Small intestine (tissue), 7 donors: ENCODE data around the gene NRG3. TPM values are rescaled to one million over a fixed set of nuclear protein-coding genes. Genes with fewer than 3 reads are reported as not detected.

Experiments used
- DNase-seq, 2 donors: peaks; one replicate each; pipeline versions ENCODE4 v3.0.0 to v3.0.0-alpha.2; 2013
- FAIRE-seq: peaks from 2 replicates; lab custom pipeline; 2012; peaks lifted over from hg19 to GRCh38; lab: Jason Lieb, UNC
- H3K27ac ChIP-seq, 3 donors: one replicate each; pipeline ENCODE4 v1.5.1; 2013; ENCODE audit warnings: low read length in 2 of 3, mild to moderate bottlenecking in 2 of 3, control low read depth in 1 of 3, inconsistent platforms in 1 of 3, low read depth in 1 of 3, moderate library complexity in 1 of 3
- H3K27me3 ChIP-seq, 3 donors: one replicate each; pipeline ENCODE4 v1.6.1; 2013; ENCODE audit warnings: low read length in 3 of 3, inconsistent platforms in 1 of 3; ENCODE audit not compliant: control insufficient read depth in 3 of 3, insufficient read depth in 3 of 3
- H3K36me3 ChIP-seq, 3 donors: one replicate each; pipeline ENCODE4 v1.6.1; 2013; ENCODE audit warnings: low read length in 3 of 3, inconsistent platforms in 1 of 3, low read depth in 1 of 3, mild to moderate bottlenecking in 1 of 3, moderate library complexity in 1 of 3; ENCODE audit not compliant: control insufficient read depth in 3 of 3, insufficient read depth in 2 of 3
- H3K4me1 ChIP-seq, 3 donors: one replicate each; pipeline ENCODE4 v1.6.1; 2013; ENCODE audit warnings: low read length in 2 of 3, inconsistent platforms in 1 of 3, low read depth in 1 of 3, mild to moderate bottlenecking in 1 of 3, moderate library complexity in 1 of 3; ENCODE audit not compliant: control insufficient read depth in 3 of 3, insufficient read depth in 2 of 3
- H3K4me3 ChIP-seq, 3 donors: one replicate each; pipeline ENCODE4 v1.5.1; 2013; ENCODE audit warnings: low read length in 3 of 3, control low read depth in 1 of 3, inconsistent platforms in 1 of 3, low read depth in 1 of 3, mild to moderate bottlenecking in 1 of 3, moderate library complexity in 1 of 3
- H3K9me3 ChIP-seq, 2 donors: one replicate each; pipeline ENCODE4 v1.6.1; 2013; ENCODE audit warnings: low read depth in 1 of 2, low read length in 1 of 2; ENCODE audit not compliant: control insufficient read depth in 2 of 2, insufficient read depth in 1 of 2
- WGBS, 3 donors: extraction: QIAGEN DNeasy Blood & Tissue Kit; methylation state at CpG; one replicate each; pipeline ENCODE4 v1.1.7; 2013; 5-methylcytosine and 5-hydroxymethylcytosine counted together
- polyA plus RNA-seq, 4 donors: library from polyadenylated mRNA; stranded (reverse) in 3 of 4; unstranded in 1 of 4; fragments of 200-250 nt in 3 of 4; fragments of 120-200 nt in 1 of 4; gene quantifications; one replicate each; pipeline versions ENCODE4 v1.2.1 to v1.2.3, GENCODE V29; 2013
- donor health status: healthy with polysubstance abuse.
- donor health status: control.
- donor health status: control.
- donor health status: Bipolar disorder and iron deficiency.
- donor health status: healthy.

Gene NRG3
- polyA plus RNA-seq, 4 donors = 0.25 to 0.72 TPM; not detected in 2

DNA sequence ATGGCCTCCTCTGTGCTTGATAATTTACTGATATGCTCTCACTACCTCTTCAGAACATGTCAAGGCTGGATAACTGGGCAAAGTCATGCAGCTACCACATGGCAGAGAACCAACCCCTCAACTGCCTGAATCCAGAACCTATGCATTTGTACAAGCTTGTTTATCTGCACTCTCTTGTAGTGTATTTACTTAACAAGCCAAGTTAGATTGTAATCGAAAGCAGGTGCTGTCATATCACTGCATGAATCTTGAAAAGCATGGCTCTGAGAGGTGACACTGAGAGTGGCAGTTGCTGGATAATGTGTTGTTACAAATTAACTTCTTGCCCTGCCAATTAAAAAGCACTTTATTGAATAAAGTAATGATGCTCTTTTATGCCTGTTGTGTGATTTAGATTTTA lies 588.6 kb downstream of the NRG3 start:
- no peaks in the 10 kb centered on the region for H3K27me3 ChIP-seq
- no peak for FAIRE-seq
- WGBS, 3 donors = 24 to 68% (median 33%) methylated on average over 1 of the region's 1 CpG
- H3K9me3 ChIP-seq = no peaks in the 10 kb centered on the region
- DNase-seq = no peak
- no peaks in the 10 kb centered on the region for H3K36me3 ChIP-seq
- H3K4me1 ChIP-seq = no peaks in the 10 kb centered on the region
- H3K27ac ChIP-seq = no peak overlapping the region
- no peak overlapping the region for H3K4me3 ChIP-seq

DNA sequence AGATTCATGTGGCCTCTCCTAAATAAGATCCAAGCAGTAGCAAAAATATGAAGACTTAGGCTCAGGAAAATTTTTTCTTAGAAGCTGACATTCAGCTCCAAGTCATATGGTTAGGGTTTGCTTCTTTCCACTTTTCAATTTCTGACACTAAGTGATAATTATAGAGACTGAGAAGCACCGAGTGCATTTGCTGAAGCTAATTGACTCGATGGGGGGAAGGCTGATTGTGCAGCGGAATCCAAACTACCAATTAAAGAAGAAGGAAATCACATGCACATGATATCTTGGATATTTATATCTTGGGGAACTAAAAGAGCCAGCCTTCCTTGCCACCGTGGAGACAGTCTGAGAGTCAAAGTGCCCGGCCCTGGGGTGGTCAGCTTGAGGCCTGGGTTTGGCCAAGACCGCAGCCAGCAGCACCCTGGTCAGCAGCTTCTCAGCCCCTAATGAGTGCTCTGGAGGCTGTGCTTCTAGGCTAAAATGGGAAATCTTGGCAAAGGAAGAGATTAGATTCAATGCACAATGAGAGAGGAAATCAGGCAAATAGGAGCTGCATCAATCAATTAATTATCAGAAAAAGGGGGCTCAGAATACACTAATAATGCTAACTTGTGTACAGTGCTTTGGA lies 589.3 kb downstream of the NRG3 start:
- Histone ChIP-seq H3K4me1 (no peaks in the 10 kb centered on the region), H3K4me3 (no peak overlapping the region), H3K27ac (no peak overlapping the region), H3K36me3 (no peaks in the 10 kb centered on the region), H3K27me3 (no peaks in the 10 kb centered on the region), H3K9me3 (no peaks in the 10 kb centered on the region)
- WGBS, 3 donors = 77 to 84% (median 82%) methylated on average over 6 of the region's 6 CpGs
- DNase-seq (no peak), FAIRE-seq (no peak)

- FAIRE-seq (no peak), DNase-seq (no peak)
- Histone ChIP-seq H3K27me3 (no peaks in the 10 kb centered on the region), H3K4me3 (no peak overlapping the region), H3K9me3 (no peaks in the 10 kb centered on the region), H3K36me3 (no peaks in the 10 kb centered on the region), H3K27ac (no peak overlapping the region), H3K4me1 (no peaks in the 10 kb centered on the region)
- 69 to 77% (median 77%) methylated on average over 5 of the region's 5 CpGs for WGBS, 3 donors
Measured at GRCh38 chr10:82464966-82465365, 590.0 kb downstream of the NRG3 start.

DNA sequence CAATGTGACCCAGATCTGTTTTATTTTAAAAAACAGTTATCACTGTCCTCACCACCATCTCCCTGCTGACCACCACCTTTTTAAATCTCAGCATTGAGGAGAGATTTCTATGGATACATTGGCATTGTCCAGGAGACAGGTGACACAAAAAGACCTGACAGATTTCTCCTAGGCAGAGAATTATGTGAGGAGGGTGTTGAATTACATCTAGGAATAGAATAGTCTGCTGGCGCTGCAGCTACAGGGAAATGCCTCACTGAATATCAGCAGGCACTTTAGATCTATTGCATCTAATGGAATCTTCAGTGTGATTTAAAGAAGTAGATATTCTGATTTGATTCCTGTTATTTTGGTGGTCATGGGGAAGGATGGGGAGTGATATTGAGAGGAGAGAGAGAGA lies 593.5 kb downstream of the NRG3 start:
- FAIRE-seq (no peak), DNase-seq (no peak)
- H3K4me1 ChIP-seq = no peaks in the 10 kb centered on the region
- no peaks in the 10 kb centered on the region for H3K27me3 ChIP-seq
- H3K9me3 ChIP-seq = peaks cover 0 to under 1% of the 10 kb centered on the region in 2 donors
- no peak overlapping the region for H3K27ac ChIP-seq
- H3K4me3 ChIP-seq = no peak overlapping the region
- 74 to 94% (median 82%) methylated on average over 1 of the region's 1 CpG for WGBS, 3 donors
- no peaks in the 10 kb centered on the region for H3K36me3 ChIP-seq

GRCh38 chr10:82472406-82473335 lies 597.7 kb downstream of the NRG3 start:
- Histone ChIP-seq H3K36me3 (no peaks in the 10 kb centered on the region), H3K9me3 (peaks cover 0 to 3% of the 10 kb centered on the region in 2 donors), H3K27me3 (no peaks in the 10 kb centered on the region), H3K27ac (no peak overlapping the region), H3K4me1 (no peaks in the 10 kb centered on the region), H3K4me3 (no peak overlapping the region)
- FAIRE-seq (no peak), DNase-seq (no peak)
- WGBS, 3 donors = 86 to 92% (median 89%) methylated on average over 5 of the region's 5 CpGs

DNA sequence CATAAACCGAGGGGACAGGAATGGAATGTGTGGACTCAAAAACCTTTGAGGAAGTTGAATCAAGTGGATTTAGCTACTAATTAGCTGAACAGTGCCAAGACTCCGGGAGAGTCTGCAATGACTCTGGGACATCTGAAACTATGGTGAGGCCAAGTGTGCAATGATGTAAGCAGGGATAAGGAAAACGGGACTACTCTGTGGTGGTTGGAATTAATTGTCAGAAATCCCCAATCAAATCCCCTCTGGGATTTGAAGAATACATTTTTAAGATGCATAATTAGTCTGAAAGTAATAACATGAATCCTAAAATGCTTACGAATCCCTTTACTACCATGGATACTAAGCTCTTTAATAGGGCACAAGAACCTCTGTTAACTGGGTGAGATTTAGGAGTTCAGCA lies 602.8 kb downstream of the NRG3 start:
- no peak overlapping the region for H3K27ac ChIP-seq
- no peak overlapping the region for H3K4me3 ChIP-seq
- H3K27me3 ChIP-seq = no peaks in the 10 kb centered on the region
- H3K9me3 ChIP-seq = peaks cover 0 to 3% of the 10 kb centered on the region in 2 donors
- 61 to 68% (median 62%) methylated on average over 4 of the region's 4 CpGs for WGBS, 3 donors
- FAIRE-seq = no peak
- no peaks in the 10 kb centered on the region for H3K4me1 ChIP-seq
- no peaks in the 10 kb centered on the region for H3K36me3 ChIP-seq
- no peak for DNase-seq

- 24 to 55% (median 36%) methylated on average over 2 of the region's 2 CpGs for WGBS, 3 donors
Measured at GRCh38 chr10:82492647-82493046, 617.7 kb downstream of the NRG3 start.

DNA sequence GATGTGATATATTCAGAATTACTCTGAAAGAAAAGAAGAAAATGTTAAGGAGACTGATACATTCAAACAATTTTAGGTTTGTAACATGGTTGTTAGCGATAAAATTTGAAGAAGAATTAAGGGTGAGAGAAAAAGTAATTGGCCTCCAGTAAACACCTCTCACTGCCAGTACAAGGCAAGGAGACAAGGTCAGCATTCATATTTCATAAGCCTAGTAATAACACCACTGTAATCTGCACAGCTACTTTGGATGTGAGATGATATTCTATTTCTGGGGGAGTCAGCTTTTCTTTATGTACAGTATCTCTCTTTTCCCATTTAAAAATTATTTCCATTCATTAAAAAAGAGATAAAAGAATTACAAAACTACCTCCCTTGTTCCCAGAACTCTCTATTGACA lies 621.1 kb downstream of the NRG3 start:
- Histone ChIP-seq H3K4me1 (no peaks in the 10 kb centered on the region), H3K4me3 (no peak overlapping the region), H3K27ac (no peak overlapping the region), H3K36me3 (no peaks in the 10 kb centered on the region), H3K9me3 (no peaks in the 10 kb centered on the region), H3K27me3 (no peaks in the 10 kb centered on the region)
- DNase-seq (no peak), FAIRE-seq (no peak)
- WGBS, 3 donors = 87 to 96% (median 90%) methylated on average over 1 of the region's 1 CpG

More at GRCh38 chr10:82492647-82493046, 617.7 kb downstream of the NRG3 start:
- no peak for FAIRE-seq
- no peak overlapping the region for H3K27ac ChIP-seq
- no peaks in the 10 kb centered on the region for H3K27me3 ChIP-seq
- no peak overlapping the region for H3K4me3 ChIP-seq
- no peak for DNase-seq
- H3K36me3 ChIP-seq = no peaks in the 10 kb centered on the region
- no peaks in the 10 kb centered on the region for H3K4me1 ChIP-seq
- no peaks in the 10 kb centered on the region for H3K9me3 ChIP-seq
